B cell (primary cell): Measurements from ENCODE around the gene SEMA7A. TPM values are rescaled to one million over a fixed set of nuclear protein-coding genes. Genes with fewer than 3 reads are reported as not detected.
A peak's percentile ranks its signal among the peaks of the same experiment; 100 is the strongest.

Source experiments
- ATAC-seq: fragments of 200-7000 bp; cut with Tn5 transposase; one replicate; pipeline ENCODE4 v1.10.0; 2021; ENCODE audit warnings: low read depth, mild to moderate bottlenecking, moderate number of reproducible peaks, moderate library complexity
- CTCF ChIA-PET: fragments of 350-600 bp; sonication (Branson Sonifier 250); formaldehyde crosslinking; loops from one replicate; lab custom pipeline; 2021; ENCODE audit warnings: antibody characterized with exemption, inconsistent platforms; lab: Charles Lee
- POLR2A ChIA-PET: fragments of 350-600 bp; sonication (Branson Sonifier 250); formaldehyde crosslinking; loops from one replicate; lab custom pipeline; 2021; ENCODE audit warnings: antibody characterized with exemption; lab: Charles Lee
- DNase-seq: peaks from one replicate; pipeline ENCODE4 v3.0.0; 2013
- H2AFZ ChIP-seq: 2 replicates; pipeline ENCODE4 v1.6.1; 2012; ENCODE audit warnings: mild to moderate bottlenecking, low read depth, low read length; ENCODE audit not compliant: insufficient read depth, poor library complexity, severe bottlenecking
- H3K27ac ChIP-seq, 2 donors: 1 replicate in 1 of 2; 2 replicates in 1 of 2; pipeline ENCODE4 v1.5.1; 2012 to 2013; ENCODE audit warnings: low read length in 2 of 2, mild to moderate bottlenecking in 2 of 2, moderate library complexity in 1 of 2
- H3K27me3 ChIP-seq, 4 experiments: fragments of 200-600 bp in 1 of 4; sonication (generic) in 1 of 4; replicated peaks in 1 of 4; 1 replicate in 2 of 4; 2 replicates in 2 of 4; pipeline versions ENCODE4 v1.6.1 to v1.7.0; 2013 to 2016; ENCODE audit warnings: low read length in 3 of 4, mild to moderate bottlenecking in 2 of 4, mixed read lengths in 1 of 4, moderate library complexity in 1 of 4; ENCODE audit not compliant: insufficient read depth in 4 of 4, control insufficient read depth in 3 of 4; ENCODE audit errors: control extremely low read depth in 1 of 4
- H3K36me3 ChIP-seq, 2 experiments: replicated peaks in 1 of 2; 1 replicate in 1 of 2; 2 replicates in 1 of 2; pipeline versions ENCODE4 v1.6.1 to v1.7.1; 2013; ENCODE audit warnings: low read length in 1 of 2; ENCODE audit not compliant: insufficient read depth in 2 of 2, control insufficient read depth in 1 of 2; ENCODE audit errors: control extremely low read depth in 1 of 2, extremely low read depth in 1 of 2
- H3K4me1 ChIP-seq, 2 donors: fragments of 200-600 bp in 1 of 2; sonication (generic) in 1 of 2; 1 replicate in 1 of 2; 2 replicates in 1 of 2; pipeline versions ENCODE4 v1.5.1 to v1.6.1; 2013 to 2017; ENCODE audit warnings: low read length in 2 of 2; ENCODE audit not compliant: control insufficient read depth in 2 of 2, insufficient read depth in 2 of 2
- H3K4me2 ChIP-seq: replicated peaks from 2 replicates; pipeline ENCODE3; 2012; ENCODE audit warnings: mild to moderate bottlenecking, low read depth, low read length; ENCODE audit not compliant: poor library complexity, severe bottlenecking
- H3K4me3 ChIP-seq, 5 experiments: fragments of 200-600 bp in 1 of 5; sonication (generic) in 1 of 5; 1 replicate in 3 of 5; 2 replicates in 2 of 5; pipeline versions ENCODE4 v1.5.1 to v1.7.0; 2011 to 2016; ENCODE audit warnings: low read length in 4 of 5, mild to moderate bottlenecking in 4 of 5, low read depth in 2 of 5, control low read depth in 1 of 5, moderate library complexity in 1 of 5; ENCODE audit not compliant: insufficient read depth in 1 of 5; ENCODE audit errors: control extremely low read depth in 1 of 5, extremely low read depth in 1 of 5
- H3K79me2 ChIP-seq: fragments of 200-600 bp; sonication (generic); one replicate; pipeline ENCODE4 v1.6.0; 2016; ENCODE audit warnings: low read length; ENCODE audit not compliant: control insufficient read depth, insufficient read depth
- H3K9ac ChIP-seq: fragments of 200-600 bp; sonication (generic); 2 replicates; pipeline ENCODE4 v1.6.1; 2017; ENCODE audit warnings: mild to moderate bottlenecking, low read length, moderate library complexity
- H3K9me3 ChIP-seq, 3 donors: one replicate each; pipeline versions ENCODE4 v1.6.1 to v1.7.1; 2013; ENCODE audit warnings: low read length in 2 of 3; ENCODE audit not compliant: control insufficient read depth in 2 of 3, insufficient read depth in 1 of 3; ENCODE audit errors: control extremely low read depth in 1 of 3
- H4K20me1 ChIP-seq: 2 replicates; pipeline ENCODE4 v1.6.0; 2012; ENCODE audit warnings: mild to moderate bottlenecking, low read length; ENCODE audit not compliant: insufficient read depth, control insufficient read depth, poor library complexity, severe bottlenecking
- H3K27ac Mint-ChIP-seq: one replicate; pipeline ENCODE4 v1.8.0; 2021; ENCODE audit warnings: mixed read lengths
- H3K27me3 Mint-ChIP-seq: one replicate; pipeline ENCODE4 v1.8.0; 2021; ENCODE audit warnings: mixed read lengths
- H3K4me1 Mint-ChIP-seq: one replicate; pipeline ENCODE4 v1.8.0; 2021; ENCODE audit warnings: mixed read lengths
- H3K4me3 Mint-ChIP-seq: one replicate; pipeline ENCODE4 v1.8.0; 2021; ENCODE audit warnings: mixed read lengths
- H3K9me3 Mint-ChIP-seq: one replicate; pipeline ENCODE4 v1.8.0; 2022; ENCODE audit warnings: mixed read lengths; ENCODE audit not compliant: insufficient read depth
- EZH2 ChIP-seq: IDR thresholded peaks from 2 replicates; pipeline ENCODE4 v1.6.1; 2012; ENCODE audit warnings: borderline replicate concordance, low read depth, mild to moderate bottlenecking, moderate library complexity, low read length; ENCODE audit not compliant: insufficient read depth, poor library complexity, severe bottlenecking
- WGBS: methylation state at CpG from one replicate; pipeline ENCODE4 v1.1.5; 2013; ENCODE audit warnings: missing lambda C conversion rate; ENCODE audit not compliant: insufficient coverage; 5-methylcytosine and 5-hydroxymethylcytosine counted together
- intact Hi-C: fragments of 100-400 bp; cut with micrococcal nuclease; formaldehyde crosslinking; loops from one replicate; pipeline ENCODE4 v1.10.0; 2022
- polyA plus RNA-seq: library from polyadenylated mRNA; depleted of rRNA; stranded (reverse); fragments of >200 nt; gene quantifications from 2 replicates; pipeline ENCODE4 v1.2.3, GENCODE V29; 2012
- total RNA-seq, 2 donors: library from RNA; stranded (reverse); fragments of 120-200 nt in 1 of 2; gene quantifications; 1 replicate in 1 of 2; 2 replicates in 1 of 2; pipeline versions ENCODE4 v1.2.3 to v1.2.4, GENCODE V29; 2013 to 2022
- TF ChIP-seq, protein P1 (sequence below): fragments of 200-600 bp; IDR thresholded peaks from one replicate; pipeline ENCODE4 v1.8.0; 2022; ENCODE audit warnings: antibody characterized with exemption, mild to moderate bottlenecking

The SEMA7A gene
- total and polyA plus RNA-seq, 2 donors (not counting 1 experiment from before 2014, with no cell fraction given) = 42.0 to 44.2 TPM

- intact Hi-C loops = no loop called here
- peak overlapping the region; percentile 91 for H3K27ac Mint-ChIP-seq
Measured at GRCh38 chr15:74422652-74423430, 10.9 kb downstream of the SEMA7A start.

More at GRCh38 chr15:74422652-74423430, 10.9 kb downstream of the SEMA7A start:
- Histone ChIP-seq H3K36me3 (peaks cover 0 to 35% of the 10 kb centered on the region in 2 experiments), H4K20me1 (peaks cover 84% of the 10 kb centered on the region), H3K9me3 (no peaks in the 10 kb centered on the region), H3K27ac (peak overlapping the region; percentile 14 to 57), H3K4me2 (peak overlapping the region; percentile 56), H3K27me3 (no peaks in the 10 kb centered on the region), H3K4me3 (no peak overlapping the region), H2AFZ (no peak overlapping the region), H3K9ac (peak overlapping the region; percentile 28), H3K4me1 (peaks cover 79 to 100% of the 10 kb centered on the region in 2 donors), H3K79me2 (peaks cover 100% of the 10 kb centered on the region)
- Mint-ChIP-seq H3K9me3 (no peaks in the 10 kb centered on the region), H3K4me3 (peak overlapping the region; percentile 74), H3K4me1 (peaks cover 91% of the 10 kb centered on the region), H3K27me3 (no peaks in the 10 kb centered on the region)
- ChIA-PET CTCF (interaction anchor here (0.8 to 4.3 kb wide), 4 partner anchors 9 to 41 kb away, joined by 4 to 18 read pairs (median 10); no protein-coding TSS in a partner anchor), POLR2A (interaction anchor here (1.1 to 1.6 kb wide), 4 partner anchors 9 to 20 kb away, joined by 3 to 6 read pairs (median 4); no protein-coding TSS in a partner anchor)
- 34% methylated on average over 6 of the region's 14 CpGs for WGBS
- TF ChIP-seq, protein P1, sequence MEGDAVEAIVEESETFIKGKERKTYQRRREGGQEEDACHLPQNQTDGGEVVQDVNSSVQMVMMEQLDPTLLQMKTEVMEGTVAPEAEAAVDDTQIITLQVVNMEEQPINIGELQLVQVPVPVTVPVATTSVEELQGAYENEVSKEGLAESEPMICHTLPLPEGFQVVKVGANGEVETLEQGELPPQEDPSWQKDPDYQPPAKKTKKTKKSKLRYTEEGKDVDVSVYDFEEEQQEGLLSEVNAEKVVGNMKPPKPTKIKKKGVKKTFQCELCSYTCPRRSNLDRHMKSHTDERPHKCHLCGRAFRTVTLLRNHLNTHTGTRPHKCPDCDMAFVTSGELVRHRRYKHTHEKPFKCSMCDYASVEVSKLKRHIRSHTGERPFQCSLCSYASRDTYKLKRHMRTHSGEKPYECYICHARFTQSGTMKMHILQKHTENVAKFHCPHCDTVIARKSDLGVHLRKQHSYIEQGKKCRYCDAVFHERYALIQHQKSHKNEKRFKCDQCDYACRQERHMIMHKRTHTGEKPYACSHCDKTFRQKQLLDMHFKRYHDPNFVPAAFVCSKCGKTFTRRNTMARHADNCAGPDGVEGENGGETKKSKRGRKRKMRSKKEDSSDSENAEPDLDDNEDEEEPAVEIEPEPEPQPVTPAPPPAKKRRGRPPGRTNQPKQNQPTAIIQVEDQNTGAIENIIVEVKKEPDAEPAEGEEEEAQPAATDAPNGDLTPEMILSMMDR = no peak
- TF ChIP-seq EZH2 = no peak
- peak; percentile 44 for ATAC-seq
- peak; percentile 44 for DNase-seq
